Heart left ventricle (tissue), 16 donors: ENCODE data around the gene DNAJC5. TPM values are rescaled to one million over a fixed set of nuclear protein-coding genes. Genes with fewer than 3 reads are reported as not detected.
A peak's percentile ranks its signal among the peaks of the same experiment; 100 is the strongest.

Experiments used
- ATAC-seq, 4 donors: fragments of 200-7000 bp; cut with Tn5 transposase; one replicate each; pipeline ENCODE4 v1.9.1; 2020 to 2022; ENCODE audit warnings: moderate library complexity in 4 of 4, mild to moderate bottlenecking in 3 of 4, moderate number of reproducible peaks in 1 of 4
- DNase-seq, 5 donors: peaks; one replicate each; pipeline ENCODE4 v3.0.0-alpha.2; 2020
- H3K27ac ChIP-seq, 12 donors: fragments of 200-600 bp; sonication (generic) in 4 of 12; one replicate each; pipeline versions ENCODE4 v1.5.0 to v1.8.0; 2016 to 2022; ENCODE audit warnings: mild to moderate bottlenecking in 2 of 12
- H3K27me3 ChIP-seq, 9 donors: fragments of 200-600 bp; sonication (generic) in 2 of 9; one replicate each; pipeline versions ENCODE4 v1.5.1 to v1.8.0; 2016 to 2022; ENCODE audit warnings: mild to moderate bottlenecking in 3 of 9
- H3K36me3 ChIP-seq, 9 donors: fragments of 200-600 bp; sonication (generic) in 2 of 9; one replicate each; pipeline versions ENCODE4 v1.5.0 to v1.8.0; 2018 to 2022; ENCODE audit warnings: mild to moderate bottlenecking in 2 of 9
- H3K4me1 ChIP-seq, 12 donors: fragments of 200-600 bp; sonication (generic) in 4 of 12; one replicate each; pipeline versions ENCODE4 v1.5.0 to v1.8.0; 2016 to 2022; ENCODE audit warnings: mild to moderate bottlenecking in 3 of 12
- H3K4me3 ChIP-seq, 12 donors: fragments of 200-600 bp; sonication (generic) in 4 of 12; one replicate each; pipeline versions ENCODE4 v1.5.0 to v1.8.0; 2017 to 2022; ENCODE audit warnings: mild to moderate bottlenecking in 9 of 12, moderate library complexity in 4 of 12
- H3K9me3 ChIP-seq, 12 donors: fragments of 200-600 bp; sonication (generic) in 4 of 12; one replicate each; pipeline versions ENCODE4 v1.5.0 to v1.8.0; 2016 to 2022; ENCODE audit warnings: mild to moderate bottlenecking in 1 of 12
- POLR2A ChIP-seq, 2 donors: fragments of 450-650 bp; IDR thresholded peaks; one replicate each; pipeline ENCODE4 v1.6.1; 2017; ENCODE audit warnings: antibody characterized with exemption in 2 of 2, mild to moderate bottlenecking in 2 of 2, moderate library complexity in 2 of 2
- WGBS, 4 donors: extraction: QIAGEN DNeasy Blood & Tissue Kit in 2 of 4; methylation state at CpG; one replicate each; pipeline versions ENCODE4 v1.1.5 to v1.1.7; 2013 to 2018; 5-methylcytosine and 5-hydroxymethylcytosine counted together
- intact Hi-C, 10 donors: fragments of 100-400 bp; cut with DNase I; formaldehyde crosslinking; loops; one replicate each; pipeline versions ENCODE4 v1.11.1 to v1.14.2; 2022
- polyA plus RNA-seq, 2 donors: library from polyadenylated mRNA; stranded (reverse); fragments of 200-250 nt; gene quantifications; one replicate each; pipeline ENCODE4 v1.2.3, GENCODE V29; 2013
- total RNA-seq, 9 donors: library from RNA; depleted of rRNA in 2 of 9; stranded (reverse); fragments of >200 nt in 2 of 9; fragmentation: NEBNext Ultra II Directional in 3 of 9; extraction: Animal tissue kit (Norgen Biotek cat#: 25700) in 3 of 9; gene quantifications; one replicate each; pipeline versions ENCODE4 v1.1.0 to v1.2.4, GENCODE V29; 2016 to 2023
- TF ChIP-seq, protein P1 (sequence below), 12 donors: fragments of 200-600 bp; sonication (generic) in 4 of 12; IDR thresholded peaks; one replicate each; pipeline versions ENCODE4 v1.5.0 to v1.8.0; 2018 to 2022; ENCODE audit warnings: antibody characterized with exemption in 12 of 12, mild to moderate bottlenecking in 5 of 12
- donor health status: ischemic (EF 13 %, LVEDD 7.1; RV severe dilation, severe dysfunction).
- donor health status: healthy with polysubstance abuse.
- donor health status: DM: no; HTN: yes; CAD: no.
- donor health status: DM: no; HTN: no; CAD: no.
- donor health status: ischemic (EF 25% LVEDD 6.9; RV normal size, moderate dysfunction).
- donor health status: ischemic (EF 25% LVEDD 5.7; RV mildly dilated, moderate dysfunction).
- donor health status: healthy.
- donor health status: DM: yes; HTN: yes; CAD: no.
- donor health status: ischemic (EF 35%, LVEDD 5.7; RV mildly dilated, moderate dysfunction).
- donor health status: nonischemic (EF 11% LVEDD 7.7; RV severe dilation, severe dysfunction).
- donor health status: DM: yes; HTN: yes; CAD: no.
- donor health status: PGD.
- donor health status: ischemic (EF 29% LVEDD 5.4; RV normal size, mild dysfunction).
- donor health status: nonischemic (EF 23%, LVEDD 6.1; RV moderate dilation, normal function).

DNAJC5 gene
- total and polyA plus RNA-seq, 11 donors = 21.1 to 57.1 (median 46.1) TPM

DNA sequence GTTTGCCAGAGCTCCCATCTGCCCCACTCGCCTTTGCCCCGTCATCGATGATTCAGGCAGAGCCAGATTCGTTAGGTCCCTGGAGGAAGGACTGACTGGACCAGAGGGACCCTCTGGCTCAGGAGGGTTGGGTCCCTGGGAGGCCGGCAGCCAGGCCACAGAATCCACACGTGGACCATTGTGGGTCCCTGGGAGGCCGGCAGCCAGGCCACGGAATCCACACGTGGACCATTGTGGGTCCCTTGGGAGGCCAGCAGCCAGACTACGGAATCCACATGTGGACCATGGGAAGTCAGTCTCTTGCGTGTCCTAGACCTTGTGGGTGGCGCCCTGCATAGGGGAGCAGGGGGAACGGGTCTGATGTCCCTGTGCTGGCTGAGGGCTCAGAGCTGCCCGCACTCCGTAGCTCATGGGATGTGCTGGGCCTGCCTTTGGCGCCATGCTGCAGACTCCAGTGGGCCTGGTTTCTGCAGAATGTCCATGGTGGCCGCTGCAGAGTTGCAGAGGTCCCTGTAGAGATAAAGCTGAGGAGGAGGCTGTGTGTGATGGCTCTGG lies 37.8 kb downstream of the DNAJC5 start:
- intact Hi-C loops = no loop called here
- peaks cover 0 to 19% (median 4%) of the 10 kb centered on the region in 12 donors for H3K4me1 ChIP-seq
- H3K9me3 ChIP-seq = no peaks in the 10 kb centered on the region
- WGBS, 4 donors = 89 to 94% (median 91%) methylated on average over 9 to 17 of the region's 17 CpGs
- H3K27me3 ChIP-seq = no peaks in the 10 kb centered on the region
- DNase-seq (peak in 2 of 5 donors; percentile 23 to 39), ATAC-seq (no peak)
- H3K36me3 ChIP-seq = peaks cover 6 to 94% (median 80%) of the 10 kb centered on the region in 9 donors
- TF ChIP-seq POLR2A (IDR thresholded peaks at IDR 0.05) = no peak
- TF ChIP-seq, protein P1, sequence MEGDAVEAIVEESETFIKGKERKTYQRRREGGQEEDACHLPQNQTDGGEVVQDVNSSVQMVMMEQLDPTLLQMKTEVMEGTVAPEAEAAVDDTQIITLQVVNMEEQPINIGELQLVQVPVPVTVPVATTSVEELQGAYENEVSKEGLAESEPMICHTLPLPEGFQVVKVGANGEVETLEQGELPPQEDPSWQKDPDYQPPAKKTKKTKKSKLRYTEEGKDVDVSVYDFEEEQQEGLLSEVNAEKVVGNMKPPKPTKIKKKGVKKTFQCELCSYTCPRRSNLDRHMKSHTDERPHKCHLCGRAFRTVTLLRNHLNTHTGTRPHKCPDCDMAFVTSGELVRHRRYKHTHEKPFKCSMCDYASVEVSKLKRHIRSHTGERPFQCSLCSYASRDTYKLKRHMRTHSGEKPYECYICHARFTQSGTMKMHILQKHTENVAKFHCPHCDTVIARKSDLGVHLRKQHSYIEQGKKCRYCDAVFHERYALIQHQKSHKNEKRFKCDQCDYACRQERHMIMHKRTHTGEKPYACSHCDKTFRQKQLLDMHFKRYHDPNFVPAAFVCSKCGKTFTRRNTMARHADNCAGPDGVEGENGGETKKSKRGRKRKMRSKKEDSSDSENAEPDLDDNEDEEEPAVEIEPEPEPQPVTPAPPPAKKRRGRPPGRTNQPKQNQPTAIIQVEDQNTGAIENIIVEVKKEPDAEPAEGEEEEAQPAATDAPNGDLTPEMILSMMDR (IDR thresholded peaks at IDR 0.05) = no peak
- H3K27ac ChIP-seq = peak overlapping the region in 1 of 12 donors; percentile 81
- no peak overlapping the region for H3K4me3 ChIP-seq

GRCh38 chr20:63933646-63934045 lies 38.7 kb downstream of the DNAJC5 start:
- Histone ChIP-seq H3K27ac (peak overlapping the region in 1 of 12 donors; percentile 81), H3K36me3 (peaks cover 6 to 90% (median 78%) of the 10 kb centered on the region in 9 donors), H3K4me1 (peaks cover 0 to 16% (median 4%) of the 10 kb centered on the region in 12 donors), H3K9me3 (no peaks in the 10 kb centered on the region), H3K4me3 (no peak overlapping the region), H3K27me3 (no peaks in the 10 kb centered on the region)
- intact Hi-C loops = no loop called here
- ATAC-seq (no peak), DNase-seq (peak in 3 of 5 donors; percentile 20 to 31 (median 24))
- 49 to 70% (median 64%) methylated on average over 4 to 5 of the region's 5 CpGs for WGBS, 4 donors
- no peak for TF ChIP-seq POLR2A (IDR thresholded peaks at IDR 0.05)
- TF ChIP-seq, protein P1 (IDR thresholded peaks at IDR 0.05) = no peak

- peak in 2 of 5 donors; percentile 30 to 50 for DNase-seq
- ATAC-seq = no peak
Observed at GRCh38 chr20:63934271-63935068, 39.5 kb downstream of the DNAJC5 start.

More at GRCh38 chr20:63934271-63935068, 39.5 kb downstream of the DNAJC5 start:
- Histone ChIP-seq H3K4me3 (no peak overlapping the region), H3K9me3 (no peaks in the 10 kb centered on the region), H3K27me3 (no peaks in the 10 kb centered on the region), H3K27ac (peak overlapping the region in 1 of 12 donors; percentile 0), H3K4me1 (peaks cover 0 to 16% (median 4%) of the 10 kb centered on the region in 12 donors), H3K36me3 (peaks cover 6 to 90% (median 78%) of the 10 kb centered on the region in 9 donors)
- intact Hi-C loops = no loop called here
- WGBS, 4 donors = 74 to 82% (median 78%) methylated on average over 37 of the region's 37 CpGs
- TF ChIP-seq POLR2A (IDR thresholded peaks at IDR 0.05) = no peak
- TF ChIP-seq, protein P1 (IDR thresholded peaks at IDR 0.05) = peak in 10 of 12 donors; percentile 7 to 35 (median 18)
